HG02798 (cell line): ENCODE results near the gene AGGF1.
"Not testable (repeated sequence)": the region's sequence is repeated elsewhere in the genome, so short reads cannot be mapped to it uniquely, and the experiment has no call there.

ENCODE experiments used
- ATAC-seq: cut with Tn5 transposase; IDR thresholded peaks from one replicate; pipeline ENCODE4 v1.9.1; 2021; ENCODE audit warnings: mild to moderate bottlenecking; ENCODE audit not compliant: unreplicated experiment, poor library complexity

Gene AGGF1

GRCh38 chr5:77022511-77023417 lies 7.4 kb upstream of the AGGF1 start:
- ATAC-seq = no peak

- no peak for ATAC-seq
These were observed 5.7 kb upstream of the AGGF1 start for GRCh38 chr5:77024490-77024889.

GRCh38 chr5:77028631-77029375 lies 1.4 kb upstream of the AGGF1 start:
- no peak for ATAC-seq

- no peak for ATAC-seq
These were observed 773 bp upstream of the AGGF1 start for GRCh38 chr5:77029376-77029885.

GRCh38 chr5:77031891-77032290 lies 1.7 kb downstream of the AGGF1 start:
- no peak for ATAC-seq

- ATAC-seq = no peak
These were observed 2.4 kb downstream of the AGGF1 start for GRCh38 chr5:77032635-77033034.

GRCh38 chr5:77033338-77033737 lies 3.1 kb downstream of the AGGF1 start:
- no peak for ATAC-seq

GRCh38 chr5:77035950-77036349 lies 5.7 kb downstream of the AGGF1 start:
- ATAC-seq = no peak

GRCh38 chr5:77046416-77047073 lies 16.3 kb downstream of the AGGF1 start:
- ATAC-seq = no peak

GRCh38 chr5:77064040-77064439 lies 33.8 kb downstream of the AGGF1 start:
- no peak for ATAC-seq

GRCh38 chr5:77065256-77065655 lies 35.1 kb downstream of the AGGF1 start:
- ATAC-seq = no peak

- peak; percentile 33 for ATAC-seq
These were observed 36.0 kb downstream of the AGGF1 start for GRCh38 chr5:77066184-77066583.

GRCh38 chr5:77066823-77067442 lies 36.7 kb downstream of the AGGF1 start:
- ATAC-seq = peak; percentile 68

GRCh38 chr5:77073667-77074066 lies 43.5 kb downstream of the AGGF1 start:
- ATAC-seq = no peak

- ATAC-seq = no peak
These were observed 44.5 kb downstream of the AGGF1 start for GRCh38 chr5:77074745-77075144.

GRCh38 chr5:77076961-77077828 lies 47.0 kb downstream of the AGGF1 start:
- ATAC-seq = peak; percentile 90

GRCh38 chr5:77077829-77078176 lies 47.6 kb downstream of the AGGF1 start:
- no peak for ATAC-seq

- not testable (repeated sequence) for ATAC-seq
These were observed 50.3 kb downstream of the AGGF1 start for GRCh38 chr5:77080479-77080878.

GRCh38 chr5:77080905-77081304 lies 50.7 kb downstream of the AGGF1 start:
- no peak for ATAC-seq
